IPS-18c (cell line): ENCODE data around the gene WBP1L.
"Not testable (repeated sequence)": the region's sequence is repeated elsewhere in the genome, so short reads cannot be mapped to it uniquely, and the experiment has no call there.

Experiments
- H3K4me3 ChIP-seq: 2 replicates; pipeline ENCODE4 v1.7.0; 2013; ENCODE audit warnings: low read depth, mild to moderate bottlenecking, low read length, moderate library complexity; ENCODE audit not compliant: insufficient read depth
- H3K9me3 ChIP-seq: one replicate; pipeline ENCODE4 v1.6.1; 2013; ENCODE audit warnings: mild to moderate bottlenecking, low read length, moderate library complexity; ENCODE audit not compliant: control insufficient read depth, insufficient read depth

The WBP1L gene

GRCh38 chr10:102811346-102811745 is 67.6 kb downstream of the WBP1L start:
- H3K9me3 ChIP-seq = no peaks in the 10 kb centered on the region

DNA sequence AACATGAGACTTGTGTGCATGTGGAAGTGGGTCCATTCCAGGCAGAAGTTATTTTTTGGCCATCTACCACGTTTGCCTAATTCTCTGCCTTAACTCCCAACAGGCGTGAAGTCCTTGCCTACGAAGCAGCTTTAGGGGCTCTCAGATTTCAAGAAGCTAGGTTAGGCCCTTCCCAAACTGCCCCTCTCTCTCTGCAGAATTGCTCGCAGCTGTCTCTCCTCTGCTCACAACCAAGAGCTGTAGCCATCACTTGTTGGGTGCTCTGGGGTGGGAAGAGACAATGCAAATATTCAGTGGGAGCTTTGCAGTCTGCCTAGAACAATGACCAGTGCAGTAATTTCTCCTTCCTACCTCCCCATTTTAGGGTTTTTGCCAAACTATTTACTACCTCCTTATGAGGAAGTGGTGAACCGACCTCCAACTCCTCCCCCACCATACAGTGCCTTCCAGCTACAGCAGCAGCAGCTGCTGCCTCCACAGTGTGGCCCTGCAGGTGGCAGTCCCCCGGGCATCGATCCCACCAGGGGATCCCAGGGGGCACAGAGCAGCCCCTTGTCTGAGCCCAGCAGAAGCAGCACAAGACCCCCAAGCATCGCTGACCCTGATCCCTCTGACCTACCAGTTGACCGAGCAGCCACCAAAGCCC is 68.6 kb downstream of the WBP1L start:
- Histone ChIP-seq H3K9me3 (no peaks in the 10 kb centered on the region), H3K4me3 (no peak overlapping the region)

More at GRCh38 chr10:102811346-102811745, 67.6 kb downstream of the WBP1L start:
- no peak overlapping the region for H3K4me3 ChIP-seq

DNA sequence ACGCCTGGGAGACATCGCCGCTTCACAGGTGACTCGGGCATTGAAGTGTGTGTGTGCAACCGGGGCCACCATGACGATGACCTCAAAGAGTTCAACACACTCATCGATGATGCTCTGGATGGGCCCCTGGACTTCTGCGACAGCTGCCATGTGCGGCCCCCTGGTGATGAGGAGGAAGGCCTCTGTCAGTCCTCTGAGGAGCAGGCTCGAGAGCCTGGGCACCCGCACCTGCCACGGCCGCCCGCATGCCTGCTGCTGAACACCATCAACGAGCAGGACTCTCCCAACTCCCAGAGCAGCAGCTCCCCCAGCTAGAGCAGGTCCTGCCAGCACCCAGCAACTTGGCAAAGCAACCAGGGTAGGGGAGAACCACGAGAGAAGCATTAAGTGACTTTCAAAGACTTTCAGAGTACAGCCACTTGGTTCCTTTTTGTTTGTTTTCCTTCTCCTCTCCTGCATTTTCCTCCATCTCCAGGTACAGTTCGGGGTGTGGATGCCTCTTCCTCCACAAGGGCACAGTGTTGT is 69.3 kb downstream of the WBP1L start:
- Histone ChIP-seq H3K9me3 (no peaks in the 10 kb centered on the region), H3K4me3 (no peak overlapping the region)

DNA sequence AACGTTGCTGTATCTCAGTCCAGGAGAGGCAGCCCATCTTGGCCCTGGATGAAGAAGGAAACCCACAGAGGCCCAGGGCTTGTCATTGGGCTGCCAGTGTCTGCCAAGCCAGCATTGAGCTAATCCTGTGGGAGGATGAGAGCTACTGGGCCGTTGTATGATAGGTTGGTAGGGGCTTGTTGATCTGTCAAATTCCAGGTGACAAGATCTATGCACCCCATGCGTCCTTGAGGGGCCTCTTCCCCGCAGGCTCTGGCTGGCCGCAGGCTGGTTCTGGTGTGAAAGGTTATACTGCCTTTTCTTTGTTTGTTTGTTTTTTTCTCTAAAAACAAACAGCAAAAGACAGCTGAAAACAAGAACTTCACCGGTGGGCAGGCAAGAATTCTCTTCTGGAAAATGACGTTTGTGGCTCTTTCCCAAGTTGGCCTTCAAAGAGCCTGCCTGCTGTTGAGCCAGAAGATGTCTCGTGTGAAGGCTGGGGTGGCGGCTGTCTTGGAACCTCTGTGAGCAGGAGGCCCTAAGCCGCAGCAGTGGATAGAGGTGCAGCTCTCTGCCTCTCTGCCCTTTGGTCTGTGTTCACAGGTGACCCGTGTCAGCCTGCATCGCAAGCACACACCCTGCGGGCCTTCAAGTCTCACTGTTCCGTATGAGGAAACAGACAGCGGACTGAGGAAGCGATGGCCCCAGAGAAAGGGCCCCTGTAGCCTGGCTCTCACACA is 70.1 kb downstream of the WBP1L start:
- Histone ChIP-seq H3K4me3 (no peak overlapping the region), H3K9me3 (no peaks in the 10 kb centered on the region)

DNA sequence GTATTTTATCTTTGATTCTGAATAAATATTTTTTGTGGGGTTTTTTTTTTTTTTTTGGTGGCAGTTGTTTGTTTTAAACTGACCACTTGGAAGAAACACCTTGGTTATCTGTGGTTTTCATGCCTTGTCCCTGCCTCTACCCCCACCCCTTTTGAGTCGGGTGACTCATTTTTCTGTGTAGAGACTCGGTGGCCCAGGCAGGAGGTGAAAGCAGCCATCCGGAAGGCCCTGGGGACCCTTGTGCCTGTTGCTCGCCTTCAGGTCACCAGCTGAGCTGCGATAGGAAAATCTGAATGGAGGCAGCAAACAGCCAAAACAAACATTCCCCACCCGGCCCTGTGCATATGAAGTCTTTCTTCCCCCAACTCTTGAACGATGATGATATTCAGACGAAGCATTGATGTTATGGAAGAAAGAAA is 70.7 kb downstream of the WBP1L start:
- H3K4me3 ChIP-seq = no peak overlapping the region
- no peaks in the 10 kb centered on the region for H3K9me3 ChIP-seq

DNA sequence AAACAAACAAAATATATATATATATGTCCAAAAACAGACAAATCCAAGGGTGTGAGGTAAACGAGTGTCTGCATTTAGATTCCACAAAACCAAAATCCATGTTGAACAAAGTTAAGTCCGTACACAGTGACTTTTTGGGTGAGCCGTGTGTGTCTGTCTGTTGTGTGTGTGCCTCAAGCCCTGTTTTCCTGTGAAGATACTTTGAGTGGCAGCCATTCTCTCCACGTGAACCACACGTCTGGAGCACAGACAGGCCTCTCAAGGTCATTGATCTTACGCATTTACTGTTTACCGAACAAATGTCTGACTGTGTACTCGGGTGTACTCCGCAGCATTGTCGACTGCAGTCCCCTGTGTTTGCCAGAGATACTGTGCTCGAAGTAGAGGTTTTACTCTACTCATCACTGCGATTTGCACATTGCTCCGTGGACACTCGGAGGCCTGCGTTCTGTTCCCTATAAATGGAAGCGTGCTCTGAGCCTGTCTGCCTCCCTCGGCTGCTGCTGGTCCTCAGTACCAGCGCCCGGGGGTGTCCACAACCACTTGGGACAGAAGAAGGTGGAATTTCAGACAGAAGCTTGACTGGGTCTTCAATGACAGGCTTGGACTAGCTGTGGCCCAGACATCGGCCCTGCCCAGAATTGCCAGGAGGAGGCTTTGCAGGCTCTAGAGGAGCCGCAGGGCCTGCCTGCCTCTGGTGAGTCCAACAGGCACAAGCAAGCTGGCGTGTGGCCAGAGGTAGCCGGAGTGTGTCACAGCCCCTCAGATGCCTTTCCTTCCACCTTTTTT is 71.3 kb downstream of the WBP1L start:
- Histone ChIP-seq H3K9me3 (no peaks in the 10 kb centered on the region), H3K4me3 (no peak overlapping the region)

- Histone ChIP-seq H3K4me3 (no peak overlapping the region), H3K9me3 (no peaks in the 10 kb centered on the region)
Measured at GRCh38 chr10:102815790-102816549, 72.2 kb downstream of the WBP1L start.

DNA sequence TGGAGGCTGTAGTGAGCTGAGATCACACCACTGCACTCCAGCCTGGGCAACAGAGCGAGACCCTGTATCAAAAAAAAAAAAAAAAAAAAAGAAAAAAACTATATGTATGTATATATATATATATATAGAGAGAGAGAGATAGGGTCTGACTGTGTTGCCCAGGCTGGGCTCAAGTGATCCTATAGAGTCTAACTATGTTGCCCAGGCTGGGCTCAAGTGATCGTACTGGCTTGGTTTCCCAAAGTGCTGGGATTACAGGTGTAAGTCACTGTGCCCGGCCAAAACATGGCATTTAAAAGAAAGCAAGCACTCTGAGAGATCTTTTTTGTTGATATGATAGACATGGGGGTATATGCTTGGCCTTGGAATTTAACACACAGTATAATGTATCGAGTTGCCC is 73.4 kb downstream of the WBP1L start:
- Histone ChIP-seq H3K9me3 (no peaks in the 10 kb centered on the region), H3K4me3 (no peak overlapping the region)

DNA sequence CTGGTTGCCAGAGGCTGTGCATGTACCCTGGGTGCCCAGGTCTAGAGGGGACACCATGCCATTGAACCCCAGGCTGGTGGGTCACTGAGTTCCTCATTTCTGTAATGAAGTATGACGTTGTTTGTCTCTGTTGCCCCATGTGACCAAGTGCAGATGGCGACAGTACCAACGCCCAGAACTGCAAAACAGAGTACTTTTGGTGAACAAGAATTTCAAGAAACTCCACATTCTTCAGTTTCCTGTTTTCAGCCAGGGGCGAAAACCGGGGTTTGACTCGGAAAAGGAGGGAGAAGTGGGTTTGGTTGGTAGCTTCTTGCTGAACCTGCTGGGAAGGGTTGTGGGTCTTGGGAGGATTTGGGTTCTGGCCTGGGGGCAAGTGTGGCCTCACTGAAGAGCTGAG is 75.3 kb downstream of the WBP1L start:
- no peaks in the 10 kb centered on the region for H3K9me3 ChIP-seq

DNA sequence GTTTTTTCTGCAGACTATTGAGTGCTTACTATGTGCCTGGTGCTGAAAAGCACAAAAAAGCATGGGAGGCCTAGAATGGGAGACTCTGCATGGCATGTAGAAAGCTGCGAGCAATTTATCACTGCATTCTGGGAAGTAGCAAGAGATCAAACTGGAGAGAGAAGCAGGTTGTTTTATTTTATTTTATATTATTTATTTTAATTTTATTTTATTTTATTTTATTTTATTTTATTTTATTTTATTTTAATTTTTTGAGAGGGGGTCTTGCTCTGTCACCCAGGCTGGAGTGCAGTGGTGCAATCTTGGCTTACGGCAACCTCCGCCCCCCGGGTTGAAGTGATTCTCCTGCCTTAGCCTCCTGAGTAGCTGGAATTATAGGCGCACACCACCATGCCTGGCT is 76.3 kb downstream of the WBP1L start:
- not testable (repeated sequence) for H3K4me3 ChIP-seq, H3K9me3 ChIP-seq

More for the DNA sequence above, 75.3 kb downstream of the WBP1L start:
- no peak overlapping the region for H3K4me3 ChIP-seq

- Histone ChIP-seq H3K9me3 (peaks cover 3% of the 10 kb centered on the region), H3K4me3 (no peak overlapping the region)
Measured at GRCh38 chr10:102822222-102822621, 78.5 kb downstream of the WBP1L start.

GRCh38 chr10:102824664-102825063 is 80.9 kb downstream of the WBP1L start:
- H3K4me3 ChIP-seq = no peak overlapping the region
- peaks cover 3% of the 10 kb centered on the region for H3K9me3 ChIP-seq

- H3K4me3 ChIP-seq = no peak overlapping the region
- H3K9me3 ChIP-seq = peaks cover 3% of the 10 kb centered on the region
Measured at GRCh38 chr10:102826148-102826796, 82.5 kb downstream of the WBP1L start.

DNA sequence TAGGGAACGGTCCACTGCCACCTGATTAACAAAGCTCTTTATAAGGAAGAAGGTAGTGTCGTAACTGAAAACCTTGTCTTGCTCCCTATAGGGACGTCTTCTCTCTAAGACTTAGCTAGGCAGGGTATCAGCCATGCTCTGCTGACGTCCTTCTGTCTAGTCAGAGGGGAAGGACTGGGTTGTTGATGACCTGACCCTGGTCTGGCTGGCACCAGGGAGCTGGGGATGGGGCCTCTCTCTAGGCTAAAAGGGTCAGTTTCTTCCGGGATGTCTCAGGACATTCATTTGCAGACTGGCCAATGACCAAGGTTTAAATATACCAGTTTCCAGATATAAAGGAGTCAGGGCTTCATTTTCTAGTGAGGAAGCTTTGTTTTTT is 83.8 kb downstream of the WBP1L start:
- Histone ChIP-seq H3K4me3 (no peak overlapping the region), H3K9me3 (peaks cover 3% of the 10 kb centered on the region)

- Histone ChIP-seq H3K9me3 (no peaks in the 10 kb centered on the region), H3K4me3 (no peak overlapping the region)
Measured at GRCh38 chr10:102831322-102832071, 87.7 kb downstream of the WBP1L start.

DNA sequence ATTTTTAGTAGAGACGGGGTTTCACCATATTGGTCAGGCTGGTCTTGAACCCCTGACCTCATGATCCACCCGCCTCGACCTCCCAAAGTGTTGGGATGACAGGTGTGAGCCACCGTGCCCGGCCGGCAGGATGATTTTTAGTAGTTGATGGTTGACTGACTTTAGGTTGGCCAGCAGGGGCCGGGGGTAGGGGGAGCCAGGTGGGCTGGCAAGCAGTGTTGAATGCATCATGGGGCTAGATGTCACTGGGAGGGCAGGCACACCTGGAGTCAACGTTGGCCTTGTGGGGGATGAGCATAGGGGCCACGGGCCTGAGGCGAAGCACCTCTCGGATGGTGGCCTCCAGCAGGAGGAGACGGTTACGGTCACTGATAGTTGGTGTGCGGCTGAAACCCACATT is 88.5 kb downstream of the WBP1L start:
- Histone ChIP-seq H3K9me3 (no peaks in the 10 kb centered on the region), H3K4me3 (no peak overlapping the region)
